K562 (cell line): Measurements from ENCODE around the gene CYSTM1. TPM values are rescaled to one million over a fixed set of nuclear protein-coding genes. Genes with fewer than 3 reads are reported as not detected.

Source experiments
- ATAC-seq: fragments of 200-7000 bp; cut with Tn5 transposase; 3 replicates; pipeline ENCODE4 v1.9.1; 2020; ENCODE audit warnings: moderate library complexity
- BruUV-seq: library from RNA; stranded (reverse); fragments of 400-500 nt; replicated peaks from 2 replicates; lab custom pipeline; 2021; lab: Mats Ljungman, UMichigan
- CTCF ChIA-PET: fragments of 300-600 bp; formaldehyde crosslinking; extraction: SDS; loops from one replicate; lab custom pipeline; 2021; ENCODE audit warnings: low intra/inter-chr PET ratio; lab: Yijun Ruan, JAX
- POLR2A ChIA-PET: fragments of 300-600, 350-650 bp; sonication (Branson Sonifier 250); formaldehyde crosslinking; extraction: SDS; loops from one replicate; lab custom pipeline; 2021; ENCODE audit warnings: antibody characterized with exemption, inconsistent platforms; lab: Yijun Ruan, JAX
- DNase-seq, 4 experiments: peaks; one replicate each; pipeline versions ENCODE4 v3.0.0 to v3.0.0-alpha.2; 2011 to 2018; ENCODE audit warnings: low spot score in 3 of 4, mixed read lengths in 3 of 4; ENCODE audit errors: extremely low read depth in 1 of 4
- FAIRE-seq: peaks from 2 replicates; lab custom pipeline; 2011; peaks lifted over from hg19 to GRCh38; lab: Jason Lieb, UNC
- H2AFZ ChIP-seq: 2 replicates; pipeline ENCODE4 v1.6.0; 2011; ENCODE audit warnings: low read depth, low read length, control low read depth, inconsistent platforms
- H3K27ac ChIP-seq: fragments of 200-600 bp; 3 replicates; pipeline ENCODE4 v1.8.0; 2011; ENCODE audit warnings: low read depth, mild to moderate bottlenecking, control low read depth, inconsistent platforms, low read length, moderate library complexity, mixed read lengths; ENCODE audit errors: extremely low read depth
- H3K27me3 ChIP-seq, 2 experiments: fragments of 300-600 bp in 1 of 2; 2 replicates in 1 of 2; 3 replicates in 1 of 2; pipeline versions ENCODE4 v1.6.0 to v1.8.0; 2011; ENCODE audit warnings: inconsistent platforms in 2 of 2, low read length in 2 of 2, mild to moderate bottlenecking in 1 of 2, mixed read lengths in 1 of 2, moderate library complexity in 1 of 2; ENCODE audit not compliant: control insufficient read depth in 2 of 2, insufficient read depth in 2 of 2
- H3K36me3 ChIP-seq: fragments of 300-600 bp; 3 replicates; pipeline ENCODE4 v1.8.0; 2011; ENCODE audit warnings: mild to moderate bottlenecking, low read length, inconsistent platforms; ENCODE audit not compliant: control insufficient read depth, insufficient read depth
- H3K4me1 ChIP-seq, 2 experiments: fragments of 200-600 bp in 1 of 2; replicated peaks in 1 of 2; 2 replicates in 1 of 2; 3 replicates in 1 of 2; pipeline versions ENCODE4 v1.5.1 to v1.8.0; 2011; ENCODE audit warnings: inconsistent platforms in 2 of 2, low read length in 2 of 2, mild to moderate bottlenecking in 1 of 2, mixed read lengths in 1 of 2, moderate library complexity in 1 of 2; ENCODE audit not compliant: control insufficient read depth in 2 of 2, insufficient read depth in 2 of 2
- H3K4me2 ChIP-seq: 2 replicates; pipeline ENCODE4 v1.6.1; 2011; ENCODE audit warnings: low read length, control low read depth, inconsistent platforms, mixed read lengths; ENCODE audit not compliant: insufficient read depth
- H3K4me3 ChIP-seq: fragments of 200-600 bp; sonication (generic), shearing (Covaris generic); 2 replicates; pipeline ENCODE4 v1.5.1; 2016; ENCODE audit warnings: control low read depth, inconsistent platforms
- H3K79me2 ChIP-seq: fragments of 200-600 bp; 3 replicates; pipeline ENCODE4 v1.8.0; 2011; ENCODE audit warnings: low read length, inconsistent platforms; ENCODE audit not compliant: control insufficient read depth, insufficient read depth
- H3K9ac ChIP-seq, 2 experiments: 2 replicates each; pipeline versions ENCODE4 v1.6.0 to v1.6.1; 2011; ENCODE audit warnings: low read depth in 2 of 2, low read length in 2 of 2, control low read depth in 1 of 2, inconsistent platforms in 1 of 2, mild to moderate bottlenecking in 1 of 2, mixed read lengths in 1 of 2; ENCODE audit not compliant: insufficient read depth in 1 of 2
- H3K9me1 ChIP-seq: one replicate; pipeline ENCODE4 v1.6.0; 2011; ENCODE audit warnings: inconsistent platforms, mild to moderate bottlenecking, low read length, moderate library complexity; ENCODE audit not compliant: control insufficient read depth, insufficient read depth
- H3K9me3 ChIP-seq: replicated peaks from 2 replicates; pipeline ENCODE4 v1.5.1; 2011; ENCODE audit warnings: low read depth, low read length, inconsistent platforms; ENCODE audit not compliant: control insufficient read depth, insufficient read depth
- H4K20me1 ChIP-seq: replicated peaks from 2 replicates; pipeline ENCODE4 v1.6.1; 2011; ENCODE audit warnings: low read length, inconsistent platforms, mixed read lengths; ENCODE audit not compliant: control insufficient read depth, insufficient read depth
- AFF1 ChIP-seq, 2 experiments: fragments of 450-650 bp; IDR thresholded peaks; 2 replicates each; pipeline ENCODE4 v1.6.1; 2018; ENCODE audit warnings: mild to moderate bottlenecking in 2 of 2, low read depth in 1 of 2; ENCODE audit not compliant: partially characterized antibody in 2 of 2
- ARID1B ChIP-seq: fragments of 450-650 bp; IDR thresholded peaks from 2 replicates; pipeline ENCODE4 v1.6.1; 2016; ENCODE audit warnings: antibody characterized with exemption, mild to moderate bottlenecking, inconsistent platforms
- DEAF1 ChIP-seq: fragments of 450-650 bp; formaldehyde crosslinking; IDR thresholded peaks from 2 replicates; pipeline ENCODE4 v1.4.0; 2020; ENCODE audit warnings: mild to moderate bottlenecking, moderate library complexity
- ELF1 ChIP-seq: fragments of 200-800 bp; sonication (Bioruptor generic); IDR thresholded peaks from 2 replicates; pipeline ENCODE4 v1.6.1; 2016; ENCODE audit warnings: missing genetic modification characterization, missing compliant biosample characterization
- EP300 ChIP-seq: IDR thresholded peaks from 2 replicates; pipeline ENCODE4 v1.6.1; 2012; ENCODE audit warnings: low read length, improper control_type of control experiment
- FOXA1 ChIP-seq: fragments of 450-650 bp; IDR thresholded peaks from 2 replicates; pipeline ENCODE4 v1.6.1; 2016; ENCODE audit warnings: mild to moderate bottlenecking, borderline replicate concordance
- GATAD2A ChIP-seq: fragments of 450-650 bp; IDR thresholded peaks from 2 replicates; pipeline ENCODE4 v1.6.1; 2017
- KLF16 ChIP-seq: IDR thresholded peaks from 2 replicates; pipeline ENCODE4 v1.6.1; 2016; ENCODE audit warnings: antibody characterized with exemption
- LEF1 ChIP-seq: fragments of 450-650 bp; IDR thresholded peaks from 2 replicates; pipeline ENCODE4 v1.6.1; 2016; ENCODE audit warnings: mild to moderate bottlenecking
- MAFG ChIP-seq: fragments of 450-650 bp; conservative IDR thresholded peaks from 2 replicates; pipeline ENCODE4 v1.6.1; 2016; ENCODE audit warnings: missing genetic modification characterization, missing compliant biosample characterization
- MBD2 ChIP-seq: sonication (generic); IDR thresholded peaks from 2 replicates; pipeline ENCODE4 v1.6.1; 2016; ENCODE audit warnings: low read depth, borderline replicate concordance
- MCM3 ChIP-seq: fragments of 450-650 bp; IDR thresholded peaks from 2 replicates; pipeline ENCODE4 v1.6.1; 2016
- MTA2 ChIP-seq: fragments of 450-650 bp; IDR thresholded peaks from 2 replicates; pipeline ENCODE4 v1.6.1; 2016; ENCODE audit warnings: low read depth
- NELFE ChIP-seq: IDR thresholded peaks from 2 replicates; pipeline ENCODE4 v1.6.1; 2011; ENCODE audit warnings: mild to moderate bottlenecking; ENCODE audit not compliant: insufficient read depth, insufficient read length
- POLR2AphosphoS2 ChIP-seq: IDR thresholded peaks from 2 replicates; pipeline ENCODE4 v1.6.1; 2012; ENCODE audit warnings: low read length, improper control_type of control experiment
- RBBP5 ChIP-seq: fragments of 200-600 bp; sonication (generic); IDR thresholded peaks from 2 replicates; pipeline ENCODE4 v1.6.1; 2012; ENCODE audit warnings: borderline replicate concordance, mild to moderate bottlenecking, low read length, control low read depth, inconsistent platforms; ENCODE audit not compliant: insufficient read depth, poor library complexity, severe bottlenecking
- RCOR1 ChIP-seq, 2 experiments: IDR thresholded peaks; 2 replicates each; pipeline ENCODE4 v1.6.1; 2012; ENCODE audit warnings: low read depth in 2 of 2, low read length in 2 of 2, borderline replicate concordance in 1 of 2, improper control_type of control experiment in 1 of 2
- ZNF232 ChIP-seq: sonication (generic); formaldehyde crosslinking; IDR thresholded peaks from 2 replicates; pipeline ENCODE4 v1.8.0; 2022; ENCODE audit warnings: mild to moderate bottlenecking, missing genetic modification reagents
- ZSCAN29 ChIP-seq: fragments of 450-650 bp; IDR thresholded peaks from 2 replicates; pipeline ENCODE4 v1.6.1; 2017
- WGBS: fragments of 100-300 bp; shearing (Covaris generic); methylation state at CpG from one replicate; pipeline ENCODE4 v1.1.6; 2016; ENCODE audit warnings: low coverage, mixed read lengths; ENCODE audit not compliant: insufficient coverage; ENCODE audit errors: missing lambda C conversion rate; 5-methylcytosine and 5-hydroxymethylcytosine counted together
- in situ Hi-C: fragments of 300-500 bp; cut with MboI; formaldehyde crosslinking; loops from 4 replicates; pipeline ENCODE4 v1.15.0; 2018; ENCODE audit warnings: inconsistent platforms, mixed read lengths
- intact Hi-C: fragments of 100-400 bp; cut with micrococcal nuclease; formaldehyde crosslinking; loops from 2 replicates; pipeline ENCODE4 v1.14.2; 2022
- polyA plus RNA-seq, 8 experiments: library from polyadenylated mRNA; depleted of rRNA in 4 of 8; stranded (reverse) in 5 of 8; unstranded in 3 of 8; fragments of >200 nt; fragmentation: Nextera tagmentation in 2 of 8; fragmentation: Illumina TruSeq in 1 of 8; extraction: Ambion mirVana in 2 of 8; extraction: Trizol in 1 of 8; gene quantifications; 2 replicates each; pipeline versions ENCODE4 v1.2.1 to v1.2.3, GENCODE V29; 2011 to 2014; ENCODE audit warnings: inconsistent platforms in 1 of 8, missing spikeins in 1 of 8
- total RNA-seq, 7 experiments: library from RNA; depleted of rRNA in 6 of 7; stranded (reverse); fragments of >200 nt in 6 of 7; fragmentation: Illumina TruSeq in 2 of 7; extraction: Trizol in 2 of 7; gene quantifications; 2 replicates each; pipeline versions ENCODE4 v1.2.1 to v1.2.3, GENCODE V29; 2011 to 2021; ENCODE audit warnings: low replicate concordance in 1 of 7

The CYSTM1 gene
- total and polyA plus RNA-seq, 9 of the 15 experiments (the other 6 are each of a cell fraction or from before 2014, with no cell fraction given) = 76.1 to 422 (median 108) TPM

- 7% methylated on average over 5 of the region's 5 CpGs for WGBS
- Histone ChIP-seq H3K9ac (peak overlapping the region; percentile 72 to 79; a peak in 3 of 4 replicates), H3K4me1 (peaks cover 42 to 82% of the 10 kb centered on the region in 2 experiments), H3K9me3 (no peaks in the 10 kb centered on the region; the same call in 1 of the 2 replicates), H3K4me2 (peak overlapping the region; percentile 80), H3K79me2 (peaks cover 80% of the 10 kb centered on the region), H4K20me1 (no peaks in the 10 kb centered on the region), H3K36me3 (peaks cover 26% of the 10 kb centered on the region), H2AFZ (peak overlapping the region; percentile 38; the same call in 1 of the 2 replicates), H3K4me3 (peak overlapping the region; percentile 1; the same call in 1 of the 2 replicates), H3K27me3 (no peaks in the 10 kb centered on the region), H3K9me1 (no peaks in the 10 kb centered on the region), H3K27ac (peak overlapping the region; percentile 95)
- in situ Hi-C loops (no loop called here), intact Hi-C loops (no loop called here)
- ChIA-PET CTCF (no interaction called here), POLR2A (interaction anchor here (0.6 to 4.0 kb wide), 22 partner anchors 8 to 799 kb away, joined by 3 to 18 read pairs (median 4); partner anchors contain the start of gene SRA1)
- ATAC-seq (peak; percentile 59), FAIRE-seq (peak; percentile 71), DNase-seq (peak; percentile 44 to 67 (median 66))
- no TSS peak for BruUV-seq
- TF ChIP-seq KLF16 (peak; percentile 7; the same call in 1 of the 2 replicates), MAFG (no peak), RCOR1 (IDR thresholded peaks at IDR 0.05; ENCODE audit: borderline replicate concordance in 1 of 2, low read depth in 2 of 2, low read length in 2 of 2) (peak in 1 of 2 experiments; percentile 78; a peak in 1 of 4 replicates), POLR2AphosphoS2 (no peak), MTA2 (peak; percentile 62), FOXA1 (no peak), MCM3 (no peak), EP300 (peak; percentile 82), AFF1 (IDR thresholded peaks at IDR 0.05; ENCODE audit: low read depth in 1 of 2, partially characterized antibody in 2 of 2) (peak in 1 of 2 experiments; percentile 19), ZNF232 (CRISPR knock-in tag) (no peak), NELFE (no peak), RBBP5 (peak; percentile 41), ELF1 (tag) (0 out of 2 replicates have a peak, but pooled peaks have one; percentile 39), ARID1B (peak; percentile 92), LEF1 (peak; percentile 48; the same call in 1 of the 2 replicates), GATAD2A (peak; percentile 72; the same call in 1 of the 2 replicates), DEAF1 (CRISPR knock-in tag) (no peak), MBD2 (0 out of 2 replicates have a peak, but pooled peaks have one; percentile 24), ZSCAN29 (no peak)
Measured at GRCh38 chr5:140216478-140217074, 41.6 kb downstream of the CYSTM1 start.
